GM13977 (cell line): ENCODE measurements around the gene RBM14.

Source experiments
- DNase-seq: peaks from one replicate; pipeline ENCODE4 v3.0.0; 2012; ENCODE audit warnings: low spot score
- CTCF ChIP-seq: IDR thresholded peaks from 2 replicates; pipeline ENCODE4 v1.5.1; 2012; ENCODE audit warnings: mild to moderate bottlenecking, control low read depth; ENCODE audit not compliant: insufficient read depth; ENCODE audit errors: extremely low read depth, missing control alignments
- in situ Hi-C: fragments of 300-500 bp; cut with MboI; formaldehyde crosslinking; loops from one replicate; pipeline ENCODE4 v1.12.0; 2022; ENCODE audit warnings: low sequenced_read_pairs, low pct_unique_long_range_greater_than_20kb, mixed read lengths, inconsistent platforms; ENCODE audit not compliant: unreplicated experiment

The RBM14 gene

GRCh38 chr11:66589996-66590675 lies 26.3 kb upstream of the RBM14 start:
- no peak for DNase-seq
- in situ Hi-C loops: no loop called here
- no peak for TF ChIP-seq CTCF

GRCh38 chr11:66591175-66591574 lies 25.3 kb upstream of the RBM14 start:
- no peak for TF ChIP-seq CTCF
- DNase-seq: no peak

GRCh38 chr11:66592457-66593302 lies 23.8 kb upstream of the RBM14 start, which contains the start of the genes CCDC87 and CCS:
TSS of gene CCDC87 (minus strand) at chr11:66593063. CDS start at chr11:66593015, 48 bp downstream.
TSS of gene CCS (plus strand) at chr11:66593185. CDS start at chr11:66593262, 77 bp downstream.
- peak; percentile 100 for DNase-seq
- in situ Hi-C loops: no loop called here
- peak; percentile 51 for TF ChIP-seq CTCF

More at GRCh38 chr11:66591175-66591574, 25.3 kb upstream of the RBM14 start:
- in situ Hi-C loops: no loop called here

GRCh38 chr11:66593303-66593635 lies 23.2 kb upstream of the RBM14 start:
- in situ Hi-C loops: no loop called here
- no peak for DNase-seq
- TF ChIP-seq CTCF: no peak

- no peak for DNase-seq
Observed at GRCh38 chr11:66593650-66594049, 22.8 kb upstream of the RBM14 start.

More at GRCh38 chr11:66593650-66594049, 22.8 kb upstream of the RBM14 start:
- in situ Hi-C loops: no loop called here
- TF ChIP-seq CTCF: no peak
